ENCODE data around the gene DYNLT2. TPM values are rescaled to one million over a fixed set of nuclear protein-coding genes. Genes with fewer than 3 reads are reported as not detected.

The DYNLT2 gene
- total RNA-seq, 1 experiment from 2014 or later, result 1.7 TPM

DNA sequence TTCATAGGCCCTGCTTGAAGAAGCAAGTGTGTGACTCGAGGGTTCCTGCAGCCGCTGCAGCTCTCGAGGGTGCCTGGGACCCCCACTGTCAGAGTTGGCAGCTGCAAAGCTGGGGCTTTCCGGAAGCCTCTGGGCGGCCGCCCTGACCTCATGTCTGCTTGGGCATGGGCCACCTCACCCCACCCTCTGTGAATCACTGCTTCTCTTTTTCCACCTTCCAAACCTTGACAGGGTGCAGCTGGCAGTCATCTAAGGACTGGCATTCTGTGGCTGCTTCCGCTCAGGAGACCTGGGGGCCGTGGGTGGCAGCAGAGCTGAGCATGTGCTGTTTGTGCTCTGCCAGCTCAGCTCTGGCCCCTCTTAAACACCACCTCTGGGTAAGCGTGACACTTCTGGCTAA is 32.0 kb upstream of the DYNLT2 start (continued):
- no peak for TF ChIP-seq CREM (CRISPR knock-in tag; IDR thresholded peaks at IDR 0.05)
- TF ChIP-seq TCF7 (CRISPR knock-in tag; IDR thresholded peaks at IDR 0.05; ENCODE audit: low read depth), result no peak

DNA sequence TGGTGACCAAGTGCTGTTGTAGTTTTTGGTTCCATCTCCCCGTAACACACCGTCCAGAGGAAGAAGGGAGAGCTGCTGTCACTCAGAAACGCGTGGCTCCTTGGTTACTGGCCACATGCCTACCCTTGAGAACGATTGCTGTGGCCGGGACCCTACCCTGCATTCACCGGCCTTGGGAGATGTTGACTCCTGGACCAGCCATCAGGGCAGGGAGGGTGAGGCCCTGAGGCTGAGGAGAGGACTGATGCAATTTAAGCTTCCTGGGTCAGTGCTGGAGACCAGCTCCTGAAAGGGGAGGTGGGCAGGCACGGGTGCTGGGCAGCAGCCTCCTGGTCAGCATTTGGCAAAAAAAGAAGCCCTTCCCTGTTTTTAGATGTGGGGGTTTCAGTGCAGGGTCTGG is 31.6 kb upstream of the DYNLT2 start:
- H3K36me3 Mint-ChIP-seq, result peaks cover 21% of the 10 kb centered on the region
- H3K9me3 Mint-ChIP-seq, result peaks cover 4% of the 10 kb centered on the region
- DNase-seq (ENCODE audit: low spot score) (no peak), ATAC-seq (no peak)
- ChIA-PET CTCF (no interaction called here), POLR2A (no interaction called here)
- H3K4me1 Mint-ChIP-seq, result no peaks in the 10 kb centered on the region
- no peaks in the 10 kb centered on the region for H3K27me3 Mint-ChIP-seq (ENCODE audit: low read depth)
- H3K4me3 Mint-ChIP-seq, result no peak overlapping the region
- no peak overlapping the region for H3K27ac Mint-ChIP-seq
- TF ChIP-seq ZNF423 (CRISPR knock-in tag; IDR thresholded peaks at IDR 0.05), result no peak
- TF ChIP-seq NFATC4 (CRISPR knock-in tag; IDR thresholded peaks at IDR 0.05), result no peak
- no peak for TF ChIP-seq FOXK1 (CRISPR knock-in tag; IDR thresholded peaks at IDR 0.05)
- TF ChIP-seq CREB1 (CRISPR knock-in tag; IDR thresholded peaks at IDR 0.05), result no peak
- TF ChIP-seq MYBL2 (CRISPR knock-in tag; IDR thresholded peaks at IDR 0.05), result no peak
- TF ChIP-seq, protein P1, sequence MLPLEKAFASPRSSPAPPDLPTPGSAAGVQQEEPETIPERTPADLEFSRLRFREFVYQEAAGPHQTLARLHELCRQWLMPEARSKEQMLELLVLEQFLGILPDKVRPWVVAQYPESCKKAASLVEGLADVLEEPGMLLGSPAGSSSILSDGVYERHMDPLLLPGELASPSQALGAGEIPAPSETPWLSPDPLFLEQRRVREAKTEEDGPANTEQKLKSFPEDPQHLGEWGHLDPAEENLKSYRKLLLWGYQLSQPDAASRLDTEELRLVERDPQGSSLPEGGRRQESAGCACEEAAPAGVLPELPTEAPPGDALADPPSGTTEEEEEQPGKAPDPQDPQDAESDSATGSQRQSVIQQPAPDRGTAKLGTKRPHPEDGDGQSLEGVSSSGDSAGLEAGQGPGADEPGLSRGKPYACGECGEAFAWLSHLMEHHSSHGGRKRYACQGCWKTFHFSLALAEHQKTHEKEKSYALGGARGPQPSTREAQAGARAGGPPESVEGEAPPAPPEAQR (CRISPR knock-in tag; IDR thresholded peaks at IDR 0.05), result no peak
- no peak for TF ChIP-seq NFE2L1 (CRISPR knock-in tag; IDR thresholded peaks at IDR 0.05)
- TF ChIP-seq NFYB (CRISPR knock-in tag; conservative IDR thresholded peaks at IDR 0.05; ENCODE audit: low read depth), result no peak
- TF ChIP-seq ZNF138 (CRISPR knock-in tag; conservative IDR thresholded peaks at IDR 0.05), result no peak
- TF ChIP-seq, protein P2, sequence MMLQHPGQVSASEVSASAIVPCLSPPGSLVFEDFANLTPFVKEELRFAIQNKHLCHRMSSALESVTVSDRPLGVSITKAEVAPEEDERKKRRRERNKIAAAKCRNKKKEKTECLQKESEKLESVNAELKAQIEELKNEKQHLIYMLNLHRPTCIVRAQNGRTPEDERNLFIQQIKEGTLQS (CRISPR knock-in tag; conservative IDR thresholded peaks at IDR 0.05), result no peak
- TF ChIP-seq ARID4B (CRISPR knock-in tag; IDR thresholded peaks at IDR 0.05; ENCODE audit: borderline replicate concordance), result no peak
- TF ChIP-seq ETV6 (CRISPR knock-in tag; IDR thresholded peaks at IDR 0.05), result no peak
- no peak for TF ChIP-seq GTF2I (CRISPR knock-in tag; conservative IDR thresholded peaks at IDR 0.05)
- no peak for TF ChIP-seq HMGXB4 (CRISPR knock-in tag; IDR thresholded peaks at IDR 0.05)

- ATAC-seq (no peak), DNase-seq (ENCODE audit: low spot score) (no peak)
- no peak overlapping the region for H3K4me3 Mint-ChIP-seq
- H3K4me1 Mint-ChIP-seq, result no peaks in the 10 kb centered on the region
- H3K9me3 Mint-ChIP-seq, result peaks cover 4% of the 10 kb centered on the region
- H3K36me3 Mint-ChIP-seq, result peaks cover 21% of the 10 kb centered on the region
- H3K27me3 Mint-ChIP-seq (ENCODE audit: low read depth), result no peaks in the 10 kb centered on the region
- H3K27ac Mint-ChIP-seq, result no peak overlapping the region
- ChIA-PET CTCF (interaction anchor here (0.7 kb wide), 1 partner anchor 51 kb away, joined by 3 read pairs; no protein-coding TSS in a partner anchor), POLR2A (no interaction called here)
- no peak for TF ChIP-seq ZNF512 (CRISPR knock-in tag; IDR thresholded peaks at IDR 0.05; ENCODE audit: borderline replicate concordance)
- TF ChIP-seq CREM (CRISPR knock-in tag; IDR thresholded peaks at IDR 0.05), result no peak
- no peak for TF ChIP-seq ZNF121 (CRISPR knock-in tag; IDR thresholded peaks at IDR 0.05)
- TF ChIP-seq SMAD4 (CRISPR knock-in tag; IDR thresholded peaks at IDR 0.05), result no peak
- no peak for TF ChIP-seq ZNF416 (CRISPR knock-in tag; IDR thresholded peaks at IDR 0.05)
- TF ChIP-seq SP1 (CRISPR knock-in tag; conservative IDR thresholded peaks at IDR 0.05), result no peak
- TF ChIP-seq USF2 (CRISPR knock-in tag; IDR thresholded peaks at IDR 0.05), result no peak
- no peak for TF ChIP-seq CBFB (CRISPR knock-in tag; IDR thresholded peaks at IDR 0.05; ENCODE audit: low read depth)
- TF ChIP-seq ZNF423 (CRISPR knock-in tag; IDR thresholded peaks at IDR 0.05), result no peak
- no peak for TF ChIP-seq E2F4 (CRISPR knock-in tag; IDR thresholded peaks at IDR 0.05; ENCODE audit: borderline replicate concordance, low read depth)
These were observed 29.3 kb upstream of the DYNLT2 start for GRCh38 chr6:169780571-169781091.
